Trophoblast cell (in vitro differentiated cells and primary cell): ENCODE results near the gene A1CF.

Experiments
- DNase-seq, 2 donors: peaks; one replicate each; pipeline ENCODE4 v3.0.0-alpha.2; 2016
- H2AFZ ChIP-seq: 2 replicates; pipeline ENCODE4 v1.6.1; 2013; ENCODE audit warnings: low read length, moderate library complexity, mild to moderate bottlenecking; ENCODE audit not compliant: insufficient read depth, poor library complexity
- H2AK5ac ChIP-seq: 2 replicates; pipeline ENCODE4 v1.6.1; 2013; ENCODE audit warnings: mild to moderate bottlenecking, low read length
- H2BK120ac ChIP-seq: 2 replicates; pipeline ENCODE4 v1.6.1; 2013; ENCODE audit warnings: low read length, mild to moderate bottlenecking, moderate library complexity; ENCODE audit not compliant: insufficient read depth, poor library complexity
- H2BK12ac ChIP-seq: 2 replicates; pipeline ENCODE4 v1.6.1; 2013; ENCODE audit warnings: mild to moderate bottlenecking, low read length, moderate library complexity
- H2BK5ac ChIP-seq: 2 replicates; pipeline ENCODE4 v1.6.1; 2013; ENCODE audit warnings: low read length, low read depth, moderate library complexity, mild to moderate bottlenecking; ENCODE audit not compliant: poor library complexity
- H3K14ac ChIP-seq: 2 replicates; pipeline ENCODE4 v1.6.1; 2013; ENCODE audit warnings: mild to moderate bottlenecking, low read length
- H3K18ac ChIP-seq: 2 replicates; pipeline ENCODE4 v1.6.1; 2013; ENCODE audit warnings: mild to moderate bottlenecking, low read length
- H3K23ac ChIP-seq: 2 replicates; pipeline ENCODE4 v1.6.1; 2013; ENCODE audit warnings: low read length
- H3K27ac ChIP-seq: 2 replicates; pipeline ENCODE4 v1.5.1; 2013; ENCODE audit warnings: low read depth, mild to moderate bottlenecking, inconsistent platforms, low read length, moderate library complexity
- H3K27me3 ChIP-seq: 2 replicates; pipeline ENCODE4 v1.6.1; 2013; ENCODE audit warnings: inconsistent platforms, mild to moderate bottlenecking, low read length, moderate library complexity; ENCODE audit not compliant: insufficient read depth
- H3K36me3 ChIP-seq, 2 experiments: 1 replicate in 1 of 2; 2 replicates in 1 of 2; pipeline ENCODE4 v1.6.1; 2013; ENCODE audit warnings: low read length in 2 of 2, mild to moderate bottlenecking in 2 of 2, moderate library complexity in 1 of 2; ENCODE audit not compliant: insufficient read depth in 2 of 2, control insufficient read depth in 1 of 2
- H3K4ac ChIP-seq: 2 replicates; pipeline ENCODE4 v1.6.1; 2013; ENCODE audit warnings: low read depth, mild to moderate bottlenecking, low read length, moderate library complexity
- H3K4me1 ChIP-seq, 2 experiments: 1 replicate in 1 of 2; 2 replicates in 1 of 2; pipeline ENCODE4 v1.6.1; 2013; ENCODE audit warnings: low read length in 2 of 2, mild to moderate bottlenecking in 2 of 2, moderate library complexity in 1 of 2; ENCODE audit not compliant: insufficient read depth in 2 of 2, control insufficient read depth in 1 of 2
- H3K4me2 ChIP-seq: 2 replicates; pipeline ENCODE4 v1.6.1; 2013; ENCODE audit warnings: inconsistent platforms, mild to moderate bottlenecking, low read length, moderate library complexity
- H3K4me3 ChIP-seq: 2 replicates; pipeline ENCODE4 v1.5.1; 2013; ENCODE audit warnings: mild to moderate bottlenecking, low read depth, low read length, inconsistent platforms
- H3K79me1 ChIP-seq: one replicate; pipeline ENCODE4 v1.6.1; 2013; ENCODE audit warnings: low read length
- H3K79me2 ChIP-seq: 2 replicates; pipeline ENCODE4 v1.6.1; 2013; ENCODE audit warnings: low read length, mild to moderate bottlenecking; ENCODE audit not compliant: control insufficient read depth, insufficient read depth, poor library complexity
- H3K9ac ChIP-seq: 2 replicates; pipeline ENCODE4 v1.6.1; 2013; ENCODE audit warnings: mild to moderate bottlenecking, low read length
- H3K9me3 ChIP-seq: 2 replicates; pipeline ENCODE4 v1.6.1; 2013; ENCODE audit warnings: low read depth, mild to moderate bottlenecking, control low read depth, inconsistent platforms, low read length; ENCODE audit not compliant: insufficient read depth
- H4K12ac ChIP-seq: 2 replicates; pipeline ENCODE4 v1.6.1; 2013; ENCODE audit warnings: low read depth, mild to moderate bottlenecking, low read length, moderate library complexity
- H4K8ac ChIP-seq: 2 replicates; pipeline ENCODE4 v1.6.1; 2013; ENCODE audit warnings: low read depth, mild to moderate bottlenecking, low read length, moderate library complexity
- H4K91ac ChIP-seq: one replicate; pipeline ENCODE4 v1.6.1; 2013; ENCODE audit warnings: low read depth, mild to moderate bottlenecking, low read length, moderate library complexity
- WGBS: extraction: QIAGEN DNeasy Blood & Tissue Kit; methylation state at CpG from one replicate; pipeline ENCODE4 v1.1.7; 2013; ENCODE audit warnings: missing lambda C conversion rate; ENCODE audit not compliant: insufficient read length, insufficient coverage; ENCODE audit errors: extremely low coverage; 5-methylcytosine and 5-hydroxymethylcytosine counted together

Gene A1CF

GRCh38 chr10:50896721-50897120, 11.3 kb upstream of the A1CF start:
- H2BK12ac ChIP-seq: no peak overlapping the region

GRCh38 chr10:50894312-50894711, 8.9 kb upstream of the A1CF start:
- Histone ChIP-seq H3K79me2 (no peaks in the 10 kb centered on the region), H3K36me3 (no peaks in the 10 kb centered on the region), H4K91ac (no peak overlapping the region), H3K4me3 (no peak overlapping the region), H3K27ac (no peak overlapping the region), H2AFZ (no peak overlapping the region), H2BK120ac (no peak overlapping the region), H3K79me1 (no peaks in the 10 kb centered on the region), H3K4ac (no peak overlapping the region), H3K23ac (no peak overlapping the region), H2BK5ac (no peak overlapping the region), H3K4me1 (no peaks in the 10 kb centered on the region), H3K9me3 (no peaks in the 10 kb centered on the region), H4K8ac (no peak overlapping the region), H3K27me3 (no peaks in the 10 kb centered on the region), H4K12ac (no peak overlapping the region), H2BK12ac (no peak overlapping the region), H3K4me2 (no peak overlapping the region), H2AK5ac (no peak overlapping the region), H3K14ac (no peak overlapping the region), H3K9ac (no peak overlapping the region), H3K18ac (no peak overlapping the region)
- no peak for DNase-seq

More at GRCh38 chr10:50896721-50897120, 11.3 kb upstream of the A1CF start:
- no peak overlapping the region for H3K23ac ChIP-seq
- no peak overlapping the region for H3K4me2 ChIP-seq
- H3K27me3 ChIP-seq: no peaks in the 10 kb centered on the region
- no peak overlapping the region for H4K12ac ChIP-seq
- no peaks in the 10 kb centered on the region for H3K9me3 ChIP-seq
- H3K36me3 ChIP-seq: no peaks in the 10 kb centered on the region
- H3K14ac ChIP-seq: no peak overlapping the region
- no peaks in the 10 kb centered on the region for H3K4me1 ChIP-seq
- H3K79me1 ChIP-seq: no peaks in the 10 kb centered on the region
- H3K4me3 ChIP-seq: no peak overlapping the region
- H3K18ac ChIP-seq: no peak overlapping the region
- H3K4ac ChIP-seq: no peak overlapping the region
- H2BK5ac ChIP-seq: no peak overlapping the region
- H4K8ac ChIP-seq: no peak overlapping the region
- no peak for DNase-seq
- no peak overlapping the region for H2BK120ac ChIP-seq
- no peak overlapping the region for H2AK5ac ChIP-seq
- no peak overlapping the region for H3K27ac ChIP-seq
- H3K9ac ChIP-seq: no peak overlapping the region
- H3K79me2 ChIP-seq: no peaks in the 10 kb centered on the region
- no peak overlapping the region for H2AFZ ChIP-seq
- H4K91ac ChIP-seq: no peak overlapping the region

GRCh38 chr10:50892467-50892866, 7.0 kb upstream of the A1CF start:
- Histone ChIP-seq H3K9me3 (no peaks in the 10 kb centered on the region), H3K27ac (no peak overlapping the region), H3K4me2 (no peak overlapping the region), H3K9ac (no peak overlapping the region), H3K79me1 (no peaks in the 10 kb centered on the region), H3K14ac (no peak overlapping the region), H2BK12ac (no peak overlapping the region), H4K8ac (no peak overlapping the region), H4K12ac (no peak overlapping the region), H3K23ac (no peak overlapping the region), H4K91ac (no peak overlapping the region), H2AFZ (no peak overlapping the region), H3K27me3 (no peaks in the 10 kb centered on the region), H2BK120ac (no peak overlapping the region), H2AK5ac (no peak overlapping the region), H3K18ac (no peak overlapping the region), H3K79me2 (no peaks in the 10 kb centered on the region), H2BK5ac (no peak overlapping the region), H3K4ac (no peak overlapping the region), H3K36me3 (no peaks in the 10 kb centered on the region), H3K4me3 (no peak overlapping the region), H3K4me1 (no peaks in the 10 kb centered on the region)
- DNase-seq: no peak
- WGBS: no CpG with 5 or more reads among the region's 2 CpGs

- no peaks in the 10 kb centered on the region for H3K79me1 ChIP-seq
- H3K36me3 ChIP-seq: no peaks in the 10 kb centered on the region
- H2BK5ac ChIP-seq: no peak overlapping the region
- H3K23ac ChIP-seq: no peak overlapping the region
- H4K91ac ChIP-seq: no peak overlapping the region
- no peaks in the 10 kb centered on the region for H3K79me2 ChIP-seq
- H4K8ac ChIP-seq: no peak overlapping the region
- H3K4me3 ChIP-seq: no peak overlapping the region
- WGBS: no CpG with 5 or more reads among the region's 3 CpGs
- no peak overlapping the region for H3K4ac ChIP-seq
- H3K14ac ChIP-seq: no peak overlapping the region
- H3K4me1 ChIP-seq: no peaks in the 10 kb centered on the region
- DNase-seq: no peak
- H3K27me3 ChIP-seq: no peaks in the 10 kb centered on the region
- H3K9ac ChIP-seq: no peak overlapping the region
- no peak overlapping the region for H3K4me2 ChIP-seq
- no peaks in the 10 kb centered on the region for H3K9me3 ChIP-seq
- H2BK12ac ChIP-seq: no peak overlapping the region
- no peak overlapping the region for H3K18ac ChIP-seq
- no peak overlapping the region for H3K27ac ChIP-seq
- no peak overlapping the region for H2BK120ac ChIP-seq
- H2AK5ac ChIP-seq: no peak overlapping the region
- no peak overlapping the region for H4K12ac ChIP-seq
- H2AFZ ChIP-seq: no peak overlapping the region
Observed at GRCh38 chr10:50884302-50884701, 1.1 kb downstream of the A1CF start.

- no peak overlapping the region for H4K91ac ChIP-seq
- H2AFZ ChIP-seq: no peak overlapping the region
- no peak overlapping the region for H2BK5ac ChIP-seq
- no peaks in the 10 kb centered on the region for H3K4me1 ChIP-seq
- H3K23ac ChIP-seq: no peak overlapping the region
- H3K27ac ChIP-seq: no peak overlapping the region
- H3K9ac ChIP-seq: no peak overlapping the region
- H3K79me2 ChIP-seq: no peaks in the 10 kb centered on the region
- H3K27me3 ChIP-seq: no peaks in the 10 kb centered on the region
- no peak overlapping the region for H3K4me3 ChIP-seq
- no peaks in the 10 kb centered on the region for H3K36me3 ChIP-seq
- no peak overlapping the region for H3K14ac ChIP-seq
- no peak overlapping the region for H4K8ac ChIP-seq
- H2BK120ac ChIP-seq: no peak overlapping the region
- H2AK5ac ChIP-seq: no peak overlapping the region
- H3K18ac ChIP-seq: no peak overlapping the region
- no peaks in the 10 kb centered on the region for H3K9me3 ChIP-seq
- no peak overlapping the region for H3K4ac ChIP-seq
- DNase-seq: no peak
- H2BK12ac ChIP-seq: no peak overlapping the region
- no CpG with 5 or more reads among the region's 5 CpGs for WGBS
- H3K4me2 ChIP-seq: no peak overlapping the region
- H3K79me1 ChIP-seq: no peaks in the 10 kb centered on the region
- H4K12ac ChIP-seq: no peak overlapping the region
Observed at GRCh38 chr10:50883629-50884028, 1.8 kb downstream of the A1CF start.
